ENCODE data around the gene CDH13.

Gene CDH13

GRCh38 chr16:83651871-83652270 lies 1025.1 kb downstream of the CDH13 start:
- DNase-seq = no peak

- no peak for DNase-seq
These were observed 1026.2 kb downstream of the CDH13 start for GRCh38 chr16:83652943-83653342.

- no peak for DNase-seq
These were observed 1027.0 kb downstream of the CDH13 start for GRCh38 chr16:83653785-83654184.

GRCh38 chr16:83660282-83660681 lies 1033.5 kb downstream of the CDH13 start:
- DNase-seq = no peak

DNA sequence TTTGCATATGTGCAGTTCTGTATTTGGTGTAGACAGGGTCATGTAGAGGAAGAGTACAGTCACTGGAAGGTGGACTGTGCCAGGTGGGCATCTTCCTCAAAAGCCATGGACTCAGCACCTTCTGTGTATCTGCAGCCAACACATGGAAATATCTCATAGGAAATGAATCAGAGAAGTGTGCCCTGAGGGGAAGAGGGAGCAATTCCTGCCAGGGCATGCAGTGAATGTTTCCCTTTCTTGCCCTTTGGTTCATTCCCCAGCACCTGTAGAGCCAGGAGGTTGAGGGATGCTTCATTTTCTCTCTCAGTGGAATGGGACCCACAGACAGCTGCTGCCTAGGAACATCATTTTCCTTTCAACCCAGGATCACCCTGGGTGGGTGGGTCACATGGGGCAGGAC lies 1034.9 kb downstream of the CDH13 start:
- no peak for DNase-seq

DNA sequence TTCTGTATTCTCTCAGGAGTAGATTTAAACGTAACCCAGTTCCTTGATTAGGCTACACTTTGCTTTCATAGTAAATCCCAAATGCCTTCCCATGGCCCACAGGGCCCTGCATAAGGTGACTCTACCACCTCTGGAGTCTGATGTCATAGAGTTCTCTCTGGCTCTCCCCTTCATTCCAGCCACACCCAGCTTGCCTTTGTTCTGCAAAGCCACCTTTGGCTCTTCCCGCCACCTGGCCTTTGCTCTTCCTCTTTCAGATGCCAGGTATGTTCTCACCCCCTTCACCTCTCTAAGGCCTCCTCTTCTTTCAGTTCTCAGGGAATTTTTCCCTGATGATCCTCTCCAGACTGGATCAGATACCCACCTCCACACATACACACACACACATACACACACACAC lies 1039.7 kb downstream of the CDH13 start:
- no peak for DNase-seq

GRCh38 chr16:83669456-83669855 lies 1042.7 kb downstream of the CDH13 start:
- no peak for DNase-seq

DNA sequence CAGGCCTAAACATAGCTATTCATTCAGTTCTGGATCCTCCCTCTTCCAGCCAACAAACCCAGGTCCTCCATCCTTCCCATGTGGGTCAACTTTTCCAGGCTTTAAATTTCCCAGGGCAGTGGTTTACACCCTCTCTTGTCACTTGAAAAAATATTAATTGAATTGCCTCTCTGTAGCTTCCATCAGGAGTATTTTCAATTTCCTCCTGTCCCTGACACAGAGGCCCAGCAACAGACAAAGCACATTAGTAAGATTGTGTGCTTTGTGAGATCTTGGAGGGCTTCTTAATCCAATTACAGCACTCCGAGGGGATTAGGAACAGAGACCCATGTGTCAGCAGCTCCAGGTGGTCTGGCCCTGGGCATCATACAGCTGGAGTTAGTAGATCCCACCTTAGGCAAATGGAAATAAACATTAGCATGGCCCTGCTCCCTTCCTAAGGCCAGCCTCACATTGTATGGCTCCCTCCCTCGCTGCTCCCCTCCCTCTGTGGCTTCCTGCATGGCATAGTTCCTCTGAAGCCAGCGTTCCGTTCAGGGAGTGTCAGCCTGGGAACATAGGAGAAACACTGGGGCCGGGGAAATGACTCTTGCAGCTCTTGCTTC lies 1048.3 kb downstream of the CDH13 start:
- DNase-seq = no peak

GRCh38 chr16:83676086-83676485 lies 1049.3 kb downstream of the CDH13 start:
- DNase-seq = no peak

- no peak for DNase-seq
These were observed 1054.2 kb downstream of the CDH13 start for GRCh38 chr16:83680980-83681379.

- no peak for DNase-seq
These were observed 1054.7 kb downstream of the CDH13 start for GRCh38 chr16:83681381-83681956.

DNA sequence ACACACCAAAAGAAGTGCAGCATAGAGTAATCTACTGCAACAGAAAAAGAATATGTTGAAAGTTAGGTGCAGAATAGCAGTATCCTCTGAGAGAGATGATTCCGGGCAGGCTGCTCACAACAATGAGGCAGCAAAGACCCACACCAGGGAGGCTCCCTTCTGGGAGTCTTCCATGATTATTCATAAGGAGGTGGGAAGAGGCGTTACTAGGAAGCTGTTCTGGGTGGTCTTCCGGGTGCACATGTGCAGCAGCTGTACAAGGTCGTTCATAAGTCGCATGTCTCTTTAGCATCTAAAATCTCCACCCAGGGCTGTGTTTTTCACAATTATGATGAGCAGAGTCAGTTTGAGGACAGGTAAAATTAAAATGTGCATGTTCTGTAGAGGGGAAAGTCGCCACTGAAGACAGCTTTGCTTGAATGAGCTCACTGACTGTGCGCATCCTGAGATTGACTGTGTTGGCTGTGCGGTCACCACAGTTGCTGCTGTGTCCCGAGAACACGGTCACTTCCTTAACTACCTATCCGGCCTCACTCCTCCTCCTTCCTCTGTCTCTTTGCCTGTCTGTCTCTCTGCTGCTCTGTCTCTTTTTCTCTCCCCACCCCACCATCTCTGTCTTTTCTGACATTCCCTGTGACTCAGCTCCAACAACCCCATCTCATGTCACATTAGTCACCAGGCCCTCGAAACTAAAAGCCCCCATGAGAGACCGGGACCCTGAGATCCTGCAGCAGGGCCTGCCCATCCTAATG lies 1055.5 kb downstream of the CDH13 start:
- no peak for DNase-seq

- DNase-seq = no peak
These were observed 1056.1 kb downstream of the CDH13 start for GRCh38 chr16:83682868-83683235.

- no peak for DNase-seq
These were observed 1058.9 kb downstream of the CDH13 start for GRCh38 chr16:83685615-83686165.

GRCh38 chr16:83686726-83687125 lies 1060.0 kb downstream of the CDH13 start:
- no peak for DNase-seq

DNA sequence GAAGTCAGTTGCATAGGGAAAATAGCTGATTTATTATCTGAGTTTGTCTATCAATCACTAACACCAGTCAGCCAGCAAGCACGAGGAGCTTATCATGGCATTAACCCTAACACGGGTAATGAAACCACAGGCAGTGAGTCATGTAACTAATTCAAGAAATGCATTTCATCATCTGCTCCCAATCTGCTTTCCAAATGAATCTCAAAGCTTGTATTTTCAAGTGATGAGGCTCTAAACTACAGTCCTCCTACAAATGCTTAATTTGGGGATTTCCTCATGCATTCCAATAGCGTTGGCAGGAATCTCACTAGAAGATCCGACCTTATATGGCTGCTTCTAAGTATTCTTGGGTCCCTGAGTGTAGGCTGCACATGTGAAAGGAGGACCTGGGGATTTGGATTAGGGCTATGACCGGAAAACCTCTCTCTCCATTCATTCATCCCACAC lies 1062.6 kb downstream of the CDH13 start:
- DNase-seq = peak; percentile 1

- no peak for DNase-seq
These were observed 1065.5 kb downstream of the CDH13 start for GRCh38 chr16:83692224-83692623.

DNA sequence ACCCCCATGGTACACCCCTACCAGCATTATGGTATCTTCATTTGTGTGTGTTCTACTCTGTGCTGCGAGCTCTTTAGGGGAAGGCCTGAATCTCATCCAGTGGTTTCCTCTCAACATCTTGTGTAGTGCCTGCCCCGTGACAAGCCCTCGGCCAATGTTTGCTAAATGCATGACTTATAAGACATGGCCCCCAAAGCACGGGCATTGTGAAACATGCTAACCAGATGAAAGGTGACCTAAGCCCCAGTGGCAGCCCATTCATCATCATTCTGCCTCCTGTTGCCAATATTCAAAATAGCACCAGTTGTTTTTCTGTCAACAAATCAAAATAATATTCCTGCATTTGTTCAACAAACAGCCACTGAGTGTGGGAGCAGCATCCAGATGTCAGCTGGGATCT lies 1072.2 kb downstream of the CDH13 start:
- DNase-seq = no peak

DNA sequence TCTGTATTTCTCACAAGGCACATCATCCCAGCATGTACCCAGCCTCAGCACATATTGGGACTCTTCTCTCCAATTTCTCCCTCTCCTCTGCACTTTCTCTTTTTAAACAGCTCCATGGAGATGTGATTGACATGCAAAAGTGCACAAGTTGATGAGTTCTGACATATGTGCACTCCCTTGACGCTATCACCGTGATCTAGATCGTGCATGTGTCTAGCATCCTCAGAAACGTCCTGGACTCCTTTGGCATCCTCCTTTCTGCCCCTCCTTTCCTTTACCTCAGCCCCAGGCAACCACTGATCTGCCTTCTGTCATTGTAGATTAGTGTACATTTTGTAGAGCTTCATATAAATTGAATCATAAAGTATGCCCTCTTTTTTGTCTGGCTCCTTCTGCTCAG lies 1073.0 kb downstream of the CDH13 start:
- no peak for DNase-seq

DNA sequence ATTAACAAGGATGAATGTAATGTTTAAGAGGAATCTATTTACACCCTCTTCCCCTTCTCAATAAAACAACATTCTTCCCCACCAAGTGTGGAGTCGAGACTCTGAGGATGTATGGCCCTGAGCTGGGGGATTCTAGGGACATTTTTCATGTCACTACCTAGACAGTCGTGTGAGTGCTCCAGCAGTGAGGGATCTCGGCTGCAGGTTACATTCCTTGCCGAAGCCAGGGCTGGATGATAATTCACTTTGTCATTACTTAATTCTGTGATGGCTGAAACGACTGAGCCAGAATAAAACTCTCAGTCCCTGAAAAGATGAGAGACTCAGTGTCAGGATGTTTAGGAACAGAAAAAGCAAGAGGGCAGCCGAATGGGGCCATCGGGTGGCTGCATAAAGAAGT lies 1074.1 kb downstream of the CDH13 start:
- no peak for DNase-seq

DNA sequence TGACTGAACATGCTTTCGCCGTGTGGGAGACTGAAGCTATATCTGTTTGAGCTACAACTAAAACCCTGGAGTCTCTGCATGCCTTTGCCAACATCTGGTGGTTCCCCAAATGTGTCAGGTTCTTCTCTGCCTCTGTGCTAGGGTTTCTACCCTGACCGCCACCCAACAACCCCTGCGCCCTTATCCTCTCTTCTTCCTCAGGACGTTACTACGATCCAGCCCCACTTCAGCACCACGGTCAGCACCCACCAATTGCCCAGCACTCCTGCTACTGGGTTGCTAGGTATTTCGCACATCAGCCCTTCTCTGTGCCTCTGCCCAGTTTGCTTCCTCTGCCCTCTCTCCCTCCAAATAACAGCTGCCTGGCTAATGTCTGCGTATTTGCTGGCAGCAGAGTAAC lies 1074.7 kb downstream of the CDH13 start:
- DNase-seq = no peak

DNA sequence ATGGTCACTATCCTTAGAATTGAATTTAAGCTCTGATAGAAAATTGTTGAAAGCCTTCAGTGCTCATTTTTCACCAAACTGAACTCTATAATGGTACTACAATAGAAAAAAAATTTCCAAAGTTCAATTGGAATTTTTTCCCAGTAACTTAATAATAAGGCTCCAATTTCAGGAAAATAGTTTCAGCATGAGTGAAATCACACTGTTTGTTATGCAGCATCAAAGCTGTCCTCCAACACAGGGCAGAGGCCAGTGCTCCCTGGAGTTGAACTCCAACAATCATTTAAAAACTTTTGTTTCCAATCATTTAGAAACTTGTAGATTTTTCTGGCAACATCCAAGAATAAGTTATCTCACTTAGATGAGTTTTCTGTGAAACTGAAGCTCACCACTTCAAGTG lies 1077.9 kb downstream of the CDH13 start:
- no peak for DNase-seq

DNA sequence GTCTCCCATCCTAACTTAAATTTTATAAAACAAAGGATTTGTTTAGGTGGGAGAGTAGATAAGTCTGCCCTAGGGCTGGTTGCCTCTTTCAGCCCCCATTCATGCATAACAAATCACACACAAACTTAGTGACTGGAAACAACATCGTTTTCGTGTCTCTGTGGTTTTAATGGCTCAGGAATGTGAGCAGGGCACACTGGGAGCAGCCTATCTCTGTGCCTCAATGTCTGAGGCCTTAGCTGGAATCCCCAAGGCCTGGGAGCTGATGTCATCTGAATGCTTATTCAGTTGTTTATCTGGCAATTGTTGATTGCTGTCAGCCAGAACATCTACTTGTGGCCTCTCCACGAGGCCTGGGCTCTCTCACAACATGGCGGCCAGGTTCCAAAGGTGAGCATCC lies 1079.1 kb downstream of the CDH13 start:
- no peak for DNase-seq

- DNase-seq = no peak
These were observed 1079.6 kb downstream of the CDH13 start for GRCh38 chr16:83706394-83706793.
